Activated CD4-positive, alpha-beta T cell treated with anti-CD3 and anti-CD28 coated beads, Interleukin-2, amount 50 U/mL, for 24 hours (primary cell): ENCODE measurements around the gene WDR93.

ENCODE experiments used
- DNase-seq, 2 donors: peaks; one replicate each; pipeline ENCODE4 v3.0.0-alpha.2; 2020; ENCODE audit warnings: low read depth in 1 of 2, low spot score in 1 of 2

Gene WDR93

DNA sequence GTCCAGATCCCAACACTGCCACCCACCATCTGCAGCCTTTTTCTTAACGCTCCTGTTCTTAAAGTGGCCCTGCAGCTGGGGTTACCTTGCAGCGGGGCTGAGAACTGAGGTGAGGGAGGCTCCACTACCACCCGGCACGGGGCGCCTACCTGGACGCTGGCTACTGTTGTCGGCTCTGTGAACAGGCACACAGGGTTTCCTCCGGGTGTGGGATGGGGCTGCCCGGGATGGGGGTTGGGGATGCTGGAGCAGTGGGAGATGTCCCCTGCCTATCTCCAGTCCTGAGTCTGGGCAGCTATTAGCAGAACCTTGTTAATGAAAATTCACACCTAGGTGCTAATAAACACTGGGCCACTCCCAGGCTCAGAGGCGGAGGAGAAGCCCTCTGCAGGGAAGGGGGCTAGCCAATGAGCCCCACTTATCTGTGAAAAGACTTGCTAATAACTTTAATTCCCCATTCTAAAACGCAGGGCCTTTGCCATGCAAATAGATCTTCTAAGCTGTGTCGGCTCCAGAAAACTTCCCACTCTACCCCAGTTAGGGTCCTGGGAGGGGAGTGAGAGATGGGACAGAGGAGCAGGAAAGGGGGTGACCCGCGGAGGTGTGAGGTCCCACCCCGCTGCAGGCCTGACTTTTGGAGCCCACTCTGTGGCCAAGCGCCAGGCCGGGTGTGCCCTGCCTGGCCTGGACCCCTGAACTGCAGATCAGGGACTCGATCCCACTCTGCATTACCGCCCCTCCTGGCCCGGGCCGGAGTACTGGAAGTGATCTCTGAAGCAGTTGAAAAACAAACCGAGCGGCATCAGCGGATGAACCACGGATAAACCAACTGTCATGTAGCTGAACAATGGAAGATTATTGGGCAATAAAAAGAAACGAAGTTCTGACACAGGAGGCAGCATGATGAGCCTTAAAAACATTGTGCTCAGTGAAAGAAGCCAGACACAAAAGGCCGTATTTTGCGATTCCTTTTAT lies 57.4 kb downstream of the WDR93 start:
- no peak for DNase-seq

DNA sequence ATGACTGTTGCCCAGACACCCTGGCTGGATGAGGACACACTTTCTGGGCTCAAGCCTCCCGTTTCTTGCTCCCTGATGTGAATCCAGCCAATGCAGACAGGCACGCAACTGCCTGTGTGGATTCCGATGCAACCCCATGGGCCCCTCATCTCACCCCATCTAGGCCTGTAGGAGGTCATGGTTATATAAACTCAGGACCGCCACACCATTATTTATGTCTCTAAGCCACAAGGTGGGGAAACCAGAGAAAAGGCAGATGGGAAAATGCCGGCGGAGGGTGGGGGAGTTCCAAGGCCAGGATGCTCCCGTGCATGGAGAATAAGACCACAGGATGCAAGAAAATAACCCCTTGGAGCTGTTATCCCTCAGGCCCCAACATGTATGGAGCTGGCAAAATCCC lies 58.4 kb downstream of the WDR93 start:
- no peak for DNase-seq

DNA sequence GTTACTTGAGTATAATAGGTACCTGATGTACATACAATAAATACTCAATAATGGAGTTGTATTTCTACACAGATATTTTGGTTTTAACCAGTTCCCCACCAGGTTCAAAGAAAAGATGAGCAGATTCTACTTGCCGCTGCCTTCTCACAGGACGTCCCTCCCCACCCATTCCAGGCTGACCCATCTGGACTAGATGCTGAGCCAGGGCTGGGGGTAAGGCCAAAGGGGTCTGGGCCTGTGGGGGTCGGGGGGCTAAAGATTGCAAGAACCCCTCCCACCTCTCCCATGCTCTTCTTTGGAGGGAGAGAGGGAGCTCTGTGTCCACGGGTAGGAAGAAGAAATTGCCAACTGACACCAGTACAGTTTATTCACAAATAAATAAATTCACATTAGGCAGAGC lies 58.9 kb downstream of the WDR93 start:
- no peak for DNase-seq

DNA sequence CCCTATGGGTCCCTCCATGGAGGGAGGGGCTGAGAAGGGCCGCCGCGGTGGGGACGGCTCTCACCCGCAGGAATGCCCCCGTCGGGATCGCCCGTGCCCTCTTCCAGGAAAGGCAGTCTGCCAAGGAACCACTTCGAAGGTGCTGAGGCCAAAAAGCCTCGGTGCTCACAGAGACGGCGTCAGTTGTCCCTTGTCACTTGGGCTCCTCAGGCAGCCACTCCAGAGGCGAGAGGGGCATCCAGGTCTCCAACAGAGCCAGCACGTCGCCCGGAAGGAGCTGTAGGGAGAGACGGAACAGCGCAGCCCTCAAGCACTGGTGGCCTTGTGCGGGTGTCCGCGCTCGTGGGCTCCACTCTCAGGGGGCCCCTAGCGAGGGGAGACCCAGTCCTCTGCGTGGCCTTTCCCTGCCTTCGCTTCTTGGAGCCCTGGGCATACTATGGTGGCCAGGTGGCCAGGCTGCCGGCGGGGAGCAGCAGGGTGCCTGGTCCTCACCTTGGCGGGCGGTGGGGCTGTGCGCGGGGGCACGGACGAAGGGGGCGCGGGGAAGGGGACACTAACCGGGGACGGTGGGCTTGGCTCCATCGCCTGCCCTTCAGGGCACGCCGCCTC lies 59.4 kb downstream of the WDR93 start:
- DNase-seq: no peak

DNA sequence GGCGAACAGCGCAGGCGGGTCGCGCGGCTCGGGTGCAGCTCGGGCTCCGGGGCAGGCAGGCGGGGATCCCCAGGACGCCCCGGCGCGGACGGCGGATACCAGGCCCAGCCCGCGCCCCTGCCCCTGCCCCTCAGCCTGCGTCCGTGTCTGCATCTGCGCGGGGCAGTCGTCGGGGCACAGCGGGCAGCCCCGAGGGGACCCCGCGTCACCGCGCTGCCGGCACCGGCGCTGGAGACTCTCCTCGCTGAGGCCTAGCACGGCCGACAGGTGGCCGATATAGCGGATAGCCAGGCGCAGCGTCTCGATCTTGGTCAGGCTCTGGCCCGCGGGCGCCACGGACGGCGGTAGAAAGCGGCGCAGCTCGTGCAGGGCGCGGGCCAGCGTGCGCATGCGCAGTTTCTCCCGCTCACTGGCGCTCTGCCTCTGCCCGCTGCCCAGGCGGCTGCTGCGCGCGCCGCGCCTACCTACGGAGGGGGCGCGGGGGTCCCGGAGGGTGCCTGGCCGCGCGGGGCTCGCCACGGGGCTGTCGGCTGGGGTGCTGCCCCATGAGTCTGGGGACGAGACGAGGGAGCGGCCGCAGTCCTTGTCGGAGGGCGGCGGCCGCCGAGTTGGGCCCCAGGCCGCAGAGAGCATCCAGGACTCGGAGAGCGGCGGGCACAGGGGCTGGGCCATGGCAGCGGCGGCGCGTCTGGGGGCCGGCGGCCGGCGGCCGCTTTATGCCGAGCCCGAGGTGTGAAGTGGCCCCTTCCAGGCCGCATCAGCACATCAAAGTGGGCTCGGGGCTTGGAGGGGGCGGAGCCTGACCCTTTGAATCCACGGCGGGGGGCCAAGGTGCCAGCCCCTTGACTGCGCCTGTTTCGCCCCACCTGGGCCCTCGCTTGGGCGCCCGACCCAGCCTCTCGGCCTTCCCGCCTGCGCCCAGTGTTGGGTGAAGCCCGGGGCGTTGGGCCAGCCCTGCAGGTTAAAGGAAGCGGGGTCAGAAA lies 60.2 kb downstream of the WDR93 start, which contains the start of gene MESP1:
Gene MESP1 (minus strand): TSS at position 690 of the 983 bp plus-strand sequence. CDS start 18 bp downstream, at position 672.
- peak; percentile 76 to 78 for DNase-seq

DNA sequence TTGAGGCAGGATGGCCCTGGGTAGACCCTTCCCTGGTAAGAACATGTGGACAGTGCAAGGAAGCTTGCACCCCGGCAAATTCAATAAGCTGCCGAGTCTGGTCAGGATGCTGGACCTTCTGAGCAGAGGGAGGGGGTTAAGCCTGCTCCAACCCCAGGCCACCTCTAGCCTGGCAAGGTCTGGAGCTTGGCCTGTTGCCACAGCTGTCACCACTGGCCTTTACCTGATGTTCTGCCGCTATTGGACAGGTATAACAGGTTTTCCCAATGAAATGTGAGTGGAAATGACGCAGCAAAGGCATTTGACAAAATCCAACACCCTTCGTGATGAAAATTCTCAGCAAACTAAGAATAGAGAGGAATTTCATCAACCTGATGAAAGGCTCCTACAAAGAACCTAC lies 61.1 kb downstream of the WDR93 start:
- DNase-seq: no peak

DNA sequence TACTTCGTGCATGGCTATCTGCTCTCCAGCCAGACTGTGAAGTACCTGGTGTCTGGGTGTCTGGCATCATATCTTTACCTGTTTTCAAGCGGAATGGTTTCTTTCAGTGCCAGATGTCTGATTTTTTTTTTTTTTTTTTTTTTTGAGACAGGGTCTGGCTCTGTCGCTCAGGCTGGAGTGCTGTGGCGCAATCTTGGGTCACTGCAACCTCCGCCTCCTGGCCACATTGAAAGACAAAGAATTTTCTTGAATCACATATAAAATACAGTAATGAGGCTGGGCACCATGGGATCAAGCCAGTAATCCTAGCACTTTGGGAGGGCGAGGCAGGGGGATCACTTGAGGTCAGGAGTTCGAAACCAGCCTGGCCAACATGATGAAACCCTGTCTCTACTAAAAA lies 63.2 kb downstream of the WDR93 start:
- DNase-seq: no peak

DNA sequence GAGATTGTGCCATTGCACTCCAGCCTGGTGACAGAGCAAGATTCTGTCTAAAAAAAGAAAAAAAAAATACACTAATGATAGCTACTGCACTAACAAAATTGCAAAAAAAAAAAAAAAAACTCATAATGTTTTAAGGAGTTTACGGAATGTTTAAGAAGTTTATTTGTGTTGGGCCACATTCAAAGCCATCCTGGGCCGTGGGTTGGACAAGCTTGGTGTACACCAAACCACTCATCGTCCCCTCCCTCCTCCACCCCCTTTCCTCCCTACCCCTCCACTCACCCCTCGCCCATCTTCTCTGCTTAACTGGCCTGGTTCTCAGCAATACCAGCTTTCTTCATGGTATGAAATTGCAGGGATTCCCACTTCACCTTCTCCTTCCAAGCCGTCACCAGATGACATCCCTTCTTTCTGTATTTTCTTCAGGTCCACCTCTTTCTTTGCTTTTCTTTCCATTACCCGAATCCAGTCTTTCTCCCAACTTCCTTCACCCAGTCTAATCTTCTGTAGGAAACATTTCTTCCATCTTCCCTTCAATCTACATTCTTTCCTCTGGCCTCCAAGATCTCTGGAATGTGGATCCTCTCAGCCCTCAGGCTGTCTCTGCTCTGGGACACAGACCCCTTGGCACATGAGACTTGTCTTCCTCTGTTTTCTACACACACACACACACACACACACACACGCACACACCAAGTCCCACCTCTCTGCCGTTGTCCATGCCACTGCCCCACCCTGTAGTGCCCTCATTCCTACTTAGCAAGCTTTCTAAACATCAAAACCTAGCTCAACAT lies 63.9 kb downstream of the WDR93 start:
- DNase-seq: no peak

DNA sequence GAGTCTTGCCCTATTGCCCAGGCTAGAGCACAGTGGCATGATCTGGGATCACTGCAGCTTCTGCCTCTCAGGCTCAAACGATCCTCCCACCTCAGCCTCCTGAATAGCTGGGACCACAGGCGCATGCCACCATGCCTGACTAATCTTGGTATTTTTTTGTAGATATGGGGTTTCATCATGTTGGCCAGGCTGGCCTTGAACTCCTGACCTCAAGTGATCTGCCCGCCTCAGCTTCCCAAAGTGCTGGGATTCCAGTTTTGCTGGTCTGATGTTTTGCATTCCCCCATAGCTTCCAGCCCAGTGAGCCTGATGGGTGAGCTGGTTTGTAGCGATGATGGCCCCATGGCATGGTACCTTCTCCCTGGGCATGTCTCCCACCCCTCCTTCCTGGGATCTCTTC lies 65.1 kb downstream of the WDR93 start:
- no peak for DNase-seq

DNA sequence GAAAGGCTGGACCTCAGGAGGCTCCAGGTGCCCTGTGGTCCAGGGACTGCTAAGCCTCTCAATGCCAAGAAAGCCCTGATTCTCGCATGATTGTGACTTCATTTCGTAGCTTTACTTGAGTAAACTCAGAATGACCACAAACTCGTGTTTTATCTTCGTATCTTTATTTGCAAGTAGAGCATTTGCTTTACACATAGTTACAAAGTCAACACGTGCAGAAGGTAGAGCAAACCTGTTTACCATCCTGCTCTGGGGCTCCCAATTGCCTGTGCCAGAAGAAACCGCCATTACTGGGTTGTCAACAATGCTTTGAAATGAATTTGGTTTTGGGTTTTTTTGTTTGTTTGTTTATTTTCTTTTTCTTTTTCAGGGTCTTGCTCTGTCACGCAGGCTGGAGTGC lies 66.3 kb downstream of the WDR93 start:
- DNase-seq: no peak

DNA sequence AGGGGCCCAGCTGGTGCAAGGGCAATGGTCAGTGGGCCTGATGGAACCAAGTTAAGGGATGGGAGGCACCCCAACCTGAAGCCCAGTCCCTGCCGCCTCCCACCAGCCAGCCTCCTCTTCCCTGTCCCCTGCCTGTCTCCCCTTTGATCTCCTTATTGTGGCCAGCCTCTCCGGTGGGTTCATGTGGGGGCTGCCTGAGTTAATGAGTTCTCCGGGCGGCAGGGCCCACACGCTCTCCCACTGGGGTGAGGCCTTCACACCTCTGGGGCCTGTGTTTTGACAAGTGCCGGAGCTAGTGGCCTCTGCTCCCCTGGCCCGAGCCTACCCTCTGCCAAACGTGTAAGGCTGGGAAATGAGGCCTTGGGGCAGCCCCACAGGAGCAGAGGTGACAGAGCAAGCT lies 67.7 kb downstream of the WDR93 start:
- DNase-seq: no peak

DNA sequence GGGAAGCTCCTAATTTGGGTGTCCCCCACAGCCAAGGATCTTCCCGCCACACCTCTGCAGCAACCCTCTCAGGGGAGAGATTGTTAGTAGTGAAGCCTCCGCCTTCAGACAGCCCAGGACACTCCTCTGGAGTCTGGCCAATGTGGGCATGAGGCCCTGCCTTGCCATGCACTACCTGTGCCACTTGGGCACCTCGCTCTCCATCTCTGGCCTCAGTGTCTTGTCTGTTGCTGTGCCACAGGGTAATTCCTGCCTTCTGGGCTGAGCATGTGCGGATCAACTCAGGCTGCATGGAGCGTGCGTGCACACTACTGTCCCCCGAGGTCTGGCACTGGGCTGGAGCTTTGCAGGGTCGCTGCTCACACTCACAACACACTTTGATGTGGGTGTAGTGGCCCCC lies 68.4 kb downstream of the WDR93 start:
- DNase-seq: no peak

DNA sequence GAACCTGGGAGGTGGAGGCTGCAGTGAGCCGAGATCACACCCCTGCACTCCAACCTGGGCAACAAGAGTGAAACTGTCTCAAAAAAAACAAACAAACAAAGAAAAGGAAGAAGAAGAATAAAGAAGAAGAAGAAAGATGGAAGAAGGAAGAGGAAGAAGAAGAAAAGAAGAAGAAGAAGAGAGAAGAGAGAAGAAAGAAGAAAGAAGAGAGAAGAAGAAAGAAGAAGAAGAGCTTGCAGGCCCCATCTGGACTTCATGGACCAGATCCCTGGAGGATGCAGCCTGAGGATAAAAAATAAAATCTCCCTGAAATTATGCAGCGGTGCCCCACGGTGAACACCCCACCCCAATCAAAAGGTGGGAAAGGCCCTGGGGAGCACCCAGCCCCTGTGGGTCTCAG lies 69.2 kb downstream of the WDR93 start:
- DNase-seq: no peak

DNA sequence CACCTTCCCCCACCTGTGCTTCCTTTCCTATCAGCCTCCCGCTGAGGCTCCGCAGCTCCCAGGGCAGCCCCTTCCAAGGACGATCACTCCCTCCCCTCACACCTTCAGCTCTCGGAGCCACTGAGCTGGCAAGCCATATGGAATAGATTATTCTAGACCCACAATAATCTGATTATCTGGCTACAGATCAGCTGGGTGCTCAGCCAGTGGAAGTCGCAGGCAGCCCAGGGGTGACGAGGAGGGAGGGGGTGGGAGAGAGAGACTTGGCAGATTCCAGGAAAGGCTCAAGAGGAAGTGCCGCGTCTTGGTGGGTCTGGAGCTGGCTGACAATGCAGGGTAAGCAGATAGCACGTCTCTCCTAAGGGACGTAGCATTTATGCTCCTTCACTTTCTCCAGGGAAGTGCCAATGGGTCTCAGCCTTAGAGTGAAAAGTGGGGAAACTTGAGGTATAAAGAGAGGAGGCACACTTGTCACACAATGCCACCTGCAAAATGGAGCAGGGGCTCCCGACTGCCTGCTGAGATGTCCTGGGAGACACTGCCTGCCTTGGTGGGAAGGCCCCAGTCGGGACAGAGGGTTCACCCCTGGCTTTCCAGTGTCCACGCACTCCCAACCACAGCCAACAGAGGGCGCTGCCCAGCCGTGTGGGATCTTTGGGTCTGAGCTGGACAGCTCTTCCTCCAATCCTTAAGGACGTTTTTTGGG lies 69.8 kb downstream of the WDR93 start:
- peak; percentile 50 to 53 for DNase-seq

DNA sequence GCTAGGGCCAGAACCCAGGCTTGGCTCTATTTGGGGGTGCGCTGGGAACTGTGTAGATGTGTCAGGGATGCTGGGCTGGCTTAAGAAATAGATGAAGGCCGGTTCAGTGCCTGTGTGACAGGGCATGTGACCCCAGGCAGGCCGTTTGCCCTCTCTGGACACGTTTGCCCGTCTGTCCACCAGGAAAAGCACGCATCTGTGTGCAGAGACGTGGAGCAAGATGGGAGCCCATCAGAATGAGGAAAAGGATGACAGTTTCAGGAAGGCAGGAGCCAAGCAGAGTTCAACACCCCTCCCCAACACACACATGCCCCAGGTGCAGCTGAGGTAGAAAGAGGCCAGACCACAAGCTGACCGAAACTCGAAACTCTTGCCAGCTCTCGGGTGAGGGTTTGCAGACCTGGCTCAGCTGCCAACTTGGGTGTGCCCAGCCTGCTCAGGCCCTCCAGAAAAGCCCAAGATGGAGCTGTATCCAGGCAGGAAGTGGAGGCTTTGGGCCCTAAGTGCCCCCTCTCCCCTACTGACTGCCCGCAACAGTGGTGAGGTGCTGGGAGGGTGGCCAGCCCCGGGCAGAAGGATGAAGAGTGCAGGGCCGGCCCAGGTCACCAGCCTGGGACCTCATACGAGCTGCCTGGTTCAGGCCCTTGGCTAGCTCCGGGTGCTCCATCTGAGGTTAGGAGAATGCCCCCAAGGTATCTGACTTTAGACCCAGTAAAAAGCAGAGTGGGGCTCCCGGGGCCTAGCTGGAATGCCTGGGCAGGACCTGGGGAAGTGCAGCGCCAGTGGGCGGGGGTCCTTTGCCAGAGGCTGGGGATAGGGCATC lies 70.6 kb downstream of the WDR93 start:
- no peak for DNase-seq

DNA sequence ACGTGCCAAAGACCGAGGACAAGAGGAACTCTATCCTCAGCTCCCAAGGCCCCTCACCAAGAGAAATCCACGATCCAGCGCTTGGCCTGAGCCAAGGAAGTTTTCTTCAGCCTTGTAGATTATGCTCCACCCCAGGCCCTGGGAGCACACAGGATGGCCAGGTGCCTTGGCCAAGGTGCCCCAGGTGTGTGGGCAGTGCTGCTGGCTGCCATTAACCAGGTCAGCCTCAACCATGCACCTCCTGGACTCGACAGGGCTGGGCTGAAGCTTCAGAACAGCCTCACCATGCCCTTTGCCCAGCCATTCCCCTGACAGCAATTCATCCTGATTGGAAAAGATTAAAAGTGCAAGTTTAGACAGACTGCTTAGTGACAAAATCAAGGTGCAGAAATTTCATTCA lies 71.3 kb downstream of the WDR93 start:
- no peak for DNase-seq

DNA sequence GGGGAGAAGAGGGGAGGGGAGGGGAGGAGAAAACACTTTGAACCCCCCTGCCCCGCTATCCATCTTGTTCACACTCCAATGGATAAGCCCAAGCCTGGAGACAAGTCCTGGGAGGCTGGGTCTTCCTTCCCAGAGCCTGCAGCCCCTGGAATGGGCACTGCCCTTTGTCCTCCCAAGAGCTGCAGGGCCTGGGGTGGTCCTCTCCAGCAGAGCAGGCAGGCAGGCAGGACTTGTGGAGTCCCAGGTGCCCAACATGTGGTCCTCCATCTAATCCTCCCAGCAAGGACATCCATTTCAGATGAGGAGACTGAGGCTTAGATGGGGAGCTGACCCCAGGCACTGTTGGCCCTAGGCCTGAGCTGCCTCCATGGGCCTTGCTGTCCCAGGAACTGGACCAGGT lies 75.1 kb downstream of the WDR93 start:
- DNase-seq: no peak

DNA sequence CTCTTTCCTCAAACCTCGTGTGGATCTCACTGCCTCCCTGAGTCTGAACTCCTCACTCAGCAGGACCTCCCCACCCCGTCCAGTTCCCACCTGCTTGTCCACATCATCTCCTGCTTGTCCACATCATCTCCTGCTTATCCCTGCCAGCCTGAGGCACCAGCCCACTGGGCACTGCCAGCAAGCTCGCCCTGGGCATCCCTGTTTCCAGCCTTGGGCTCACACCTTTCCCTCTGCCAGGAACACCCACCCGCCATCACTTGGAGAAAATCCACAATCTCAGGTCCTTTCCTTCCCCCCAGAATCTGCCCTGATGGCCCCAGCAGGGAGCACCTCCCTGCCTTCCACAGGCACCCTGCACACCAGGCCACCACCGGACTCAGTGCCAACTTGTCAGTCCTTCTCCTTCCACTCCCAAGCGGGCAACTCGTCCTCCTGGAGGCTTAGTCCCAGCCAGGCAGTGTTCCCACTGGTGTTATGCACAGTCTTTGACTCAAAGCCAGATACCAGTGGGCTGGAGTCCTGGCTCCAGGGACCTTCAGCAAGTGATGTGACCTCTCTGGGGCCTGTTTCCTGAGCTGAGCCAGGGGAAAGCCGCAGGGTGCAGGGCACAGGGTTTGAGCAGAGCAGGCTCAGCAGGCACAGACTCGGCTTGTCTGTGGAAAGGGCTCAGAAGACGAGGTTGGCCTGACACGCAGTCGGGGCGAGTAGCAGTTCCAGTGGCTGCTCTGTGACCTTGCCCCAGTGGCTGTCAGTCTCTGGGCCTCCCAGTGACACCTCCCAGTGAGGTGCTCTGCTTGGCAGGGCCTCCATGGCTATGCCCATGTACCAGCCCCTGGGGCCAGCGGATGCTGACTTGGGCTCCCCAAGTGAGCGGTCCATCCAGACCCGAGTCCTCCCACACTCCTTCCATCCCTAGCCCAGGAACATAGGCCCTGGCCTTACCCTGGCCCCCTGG lies 76.0 kb downstream of the WDR93 start:
- no peak for DNase-seq
